Adrenal gland (tissue), 5 donors: ENCODE results near the gene AIF1L.

Experiments used
- POLR2A ChIP-seq, 2 donors: fragments of 450-650 bp; IDR thresholded peaks; one replicate each; pipeline ENCODE4 v1.6.1; 2017; ENCODE audit warnings: antibody characterized with exemption in 2 of 2, mild to moderate bottlenecking in 2 of 2, moderate library complexity in 1 of 2
- TF ChIP-seq, protein P1 (sequence below), 6 experiments: fragments of 450-650 bp in 4 of 6; fragments of 200-600 bp in 2 of 6; sonication (generic) in 1 of 6; IDR thresholded peaks; 1 replicate in 5 of 6; 2 replicates in 1 of 6; pipeline versions ENCODE4 v1.5.1 to v1.8.0; 2016 to 2021; ENCODE audit warnings: antibody characterized with exemption in 6 of 6, mild to moderate bottlenecking in 2 of 6, moderate library complexity in 1 of 6
- donor health status: DM: no; HTN: no; CAD: no.

- TF ChIP-seq POLR2A (IDR thresholded peaks at IDR 0.05): no peak
- TF ChIP-seq, protein P1, sequence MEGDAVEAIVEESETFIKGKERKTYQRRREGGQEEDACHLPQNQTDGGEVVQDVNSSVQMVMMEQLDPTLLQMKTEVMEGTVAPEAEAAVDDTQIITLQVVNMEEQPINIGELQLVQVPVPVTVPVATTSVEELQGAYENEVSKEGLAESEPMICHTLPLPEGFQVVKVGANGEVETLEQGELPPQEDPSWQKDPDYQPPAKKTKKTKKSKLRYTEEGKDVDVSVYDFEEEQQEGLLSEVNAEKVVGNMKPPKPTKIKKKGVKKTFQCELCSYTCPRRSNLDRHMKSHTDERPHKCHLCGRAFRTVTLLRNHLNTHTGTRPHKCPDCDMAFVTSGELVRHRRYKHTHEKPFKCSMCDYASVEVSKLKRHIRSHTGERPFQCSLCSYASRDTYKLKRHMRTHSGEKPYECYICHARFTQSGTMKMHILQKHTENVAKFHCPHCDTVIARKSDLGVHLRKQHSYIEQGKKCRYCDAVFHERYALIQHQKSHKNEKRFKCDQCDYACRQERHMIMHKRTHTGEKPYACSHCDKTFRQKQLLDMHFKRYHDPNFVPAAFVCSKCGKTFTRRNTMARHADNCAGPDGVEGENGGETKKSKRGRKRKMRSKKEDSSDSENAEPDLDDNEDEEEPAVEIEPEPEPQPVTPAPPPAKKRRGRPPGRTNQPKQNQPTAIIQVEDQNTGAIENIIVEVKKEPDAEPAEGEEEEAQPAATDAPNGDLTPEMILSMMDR (IDR thresholded peaks at IDR 0.05): no peak
Observed at GRCh38 chr9:131056781-131057506, 39.4 kb upstream of the AIF1L start.
